ENCODE measurements around the gene ITGB4. TPM values are rescaled to one million over a fixed set of nuclear protein-coding genes. Genes with fewer than 3 reads are reported as not detected.

Gene ITGB4
- total RNA-seq, 6 donors from 2014 or later = 16.8 to 75.2 (median 41.2) TPM

- no peak overlapping the region for H3K27ac ChIP-seq
- ATAC-seq (ENCODE audit: low FRiP score in 2 of 2) = no peak
- 80 to 94% methylated on average over 5 to 8 of the region's 8 CpGs for WGBS, 2 donors
- no peak for DNase-seq
- no peaks in the 10 kb centered on the region for H3K27me3 ChIP-seq
- no peaks in the 10 kb centered on the region for H3K4me1 ChIP-seq
- H3K9me3 ChIP-seq = no peaks in the 10 kb centered on the region
- no peak overlapping the region for H3K4me3 ChIP-seq
- H3K36me3 ChIP-seq = peaks cover 7 to 40% (median 21%) of the 10 kb centered on the region in 4 donors
- TF ChIP-seq CTCF (IDR thresholded peaks at IDR 0.05) (no peak), POLR2A (IDR thresholded peaks at IDR 0.05) (no peak), EP300 (IDR thresholded peaks at IDR 0.05) (no peak), POLR2AphosphoS5 (IDR thresholded peaks at IDR 0.05) (no peak)
Observed at GRCh38 chr17:75795820-75796607, 74.8 kb downstream of the ITGB4 start.

GRCh38 chr17:75799402-75799801 lies 78.1 kb downstream of the ITGB4 start:
- Histone ChIP-seq H3K9me3 (no peaks in the 10 kb centered on the region), H3K27me3 (no peaks in the 10 kb centered on the region), H3K4me3 (no peak overlapping the region), H3K27ac (no peak overlapping the region), H3K36me3 (peaks cover 12 to 34% (median 23%) of the 10 kb centered on the region in 4 donors), H3K4me1 (no peaks in the 10 kb centered on the region)
- no peak for ATAC-seq (ENCODE audit: low FRiP score in 2 of 2)
- 86 to 91% methylated on average over 4 of the region's 4 CpGs for WGBS, 2 donors
- no peak for DNase-seq
- no peak for TF ChIP-seq CTCF (IDR thresholded peaks at IDR 0.05)
- TF ChIP-seq EP300 (IDR thresholded peaks at IDR 0.05) = no peak
- no peak for TF ChIP-seq POLR2AphosphoS5 (IDR thresholded peaks at IDR 0.05)
- no peak for TF ChIP-seq POLR2A (IDR thresholded peaks at IDR 0.05)

- no peak for TF ChIP-seq POLR2AphosphoS5 (IDR thresholded peaks at IDR 0.05)
- no peak for TF ChIP-seq POLR2A (IDR thresholded peaks at IDR 0.05)
- ATAC-seq (ENCODE audit: low FRiP score in 2 of 2) (no peak), DNase-seq (no peak)
- Histone ChIP-seq H3K4me1 (no peaks in the 10 kb centered on the region), H3K4me3 (no peak overlapping the region), H3K9me3 (no peaks in the 10 kb centered on the region), H3K27me3 (no peaks in the 10 kb centered on the region), H3K36me3 (peaks cover 4 to 14% (median 12%) of the 10 kb centered on the region in 4 donors), H3K27ac (no peak overlapping the region)
- 91 to 93% methylated on average over 1 of the region's 1 CpG for WGBS, 2 donors
Observed at GRCh38 chr17:75803883-75804282, 82.6 kb downstream of the ITGB4 start.

GRCh38 chr17:75806822-75807500 lies 85.7 kb downstream of the ITGB4 start:
- no peaks in the 10 kb centered on the region for H3K4me1 ChIP-seq
- no peak for DNase-seq
- no peaks in the 10 kb centered on the region for H3K27me3 ChIP-seq
- WGBS, 2 donors = 84 to 92% methylated on average over 4 of the region's 4 CpGs
- ATAC-seq (ENCODE audit: low FRiP score in 2 of 2) = no peak
- no peak overlapping the region for H3K27ac ChIP-seq
- no peak overlapping the region for H3K4me3 ChIP-seq
- no peak for TF ChIP-seq POLR2A (IDR thresholded peaks at IDR 0.05)
- TF ChIP-seq CTCF (IDR thresholded peaks at IDR 0.05) = no peak
- no peak for TF ChIP-seq POLR2AphosphoS5 (IDR thresholded peaks at IDR 0.05)
- no peak for TF ChIP-seq EP300 (IDR thresholded peaks at IDR 0.05)
- H3K9me3 ChIP-seq = no peaks in the 10 kb centered on the region
- H3K36me3 ChIP-seq = peaks cover 6 to 27% (median 27%) of the 10 kb centered on the region in 4 donors

Other genes starting within 250 kb of the ITGB4 start
- gene CASKIN2, start 205.9 kb upstream of the ITGB4 start, total RNA-seq = 100 to 1,000 TPM in 1 of 6 donors, 10 to 100 TPM in 5; 24.1 to 113 (median 48.5) TPM
- 100 to 1,000 TPM in 2 of 6 donors, 10 to 100 TPM in 4; 19.5 to 125 (median 31.3) TPM for gene TSEN54, start 204.9 kb upstream of the ITGB4 start, total RNA-seq
- 100 to 1,000 TPM; 113 to 256 (median 175) TPM for gene LLGL2, start 195.8 kb upstream of the ITGB4 start, total RNA-seq
- gene MYO15B, start 133.7 kb upstream of the ITGB4 start, total RNA-seq = 100 to 1,000 TPM in 4 of 6 donors, 10 to 100 TPM in 2; 89.8 to 592 (median 183) TPM
- 1 to 10 TPM; 1.9 to 7.3 (median 3.3) TPM for gene SMIM5, start 88.0 kb upstream of the ITGB4 start, total RNA-seq
- 10 to 100 TPM; 11.4 to 97.4 (median 41.4) TPM for gene RECQL5, start 54.3 kb upstream of the ITGB4 start, total RNA-seq
- gene SAP30BP, start 54.1 kb upstream of the ITGB4 start, total RNA-seq = 100 to 1,000 TPM in 1 of 6 donors, 10 to 100 TPM in 5; 64.1 to 125 (median 80.8) TPM
- gene GALK1, start 43.7 kb downstream of the ITGB4 start, total RNA-seq = 10 to 100 TPM; 18.9 to 65.7 (median 40.6) TPM
- 10 to 100 TPM; 22.4 to 97.4 (median 31.4) TPM for gene UNK, start 63.3 kb downstream of the ITGB4 start, total RNA-seq
- gene UNC13D, start 122.9 kb downstream of the ITGB4 start, total RNA-seq = 100 to 1,000 TPM in 4 of 6 donors, 10 to 100 TPM in 2; 38.0 to 243 (median 123) TPM
- gene WBP2, start 133.9 kb downstream of the ITGB4 start, total RNA-seq = 100 to 1,000 TPM in 2 of 6 donors, 10 to 100 TPM in 4; 70.1 to 183 (median 87.8) TPM
- 10 to 100 TPM; 20.1 to 55.6 (median 33.3) TPM for gene TRIM47, start 157.1 kb downstream of the ITGB4 start, total RNA-seq
- gene TRIM65, start 175.5 kb downstream of the ITGB4 start, total RNA-seq = 10 to 100 TPM; 23.4 to 35.1 (median 28.2) TPM
- 100 to 1,000 TPM in 1 of 6 donors, 10 to 100 TPM in 5; 35.4 to 115 (median 77.0) TPM for gene MRPL38, start 183.4 kb downstream of the ITGB4 start, total RNA-seq
- 10 to 100 TPM in 4 of 6 donors, 1 to 10 TPM in 2; 9.3 to 66.0 (median 14.3) TPM for gene FBF1, start 219.6 kb downstream of the ITGB4 start, total RNA-seq

Data from upper lobe of left lung (tissue), 6 donors.